Upper lobe of left lung (tissue), 6 donors: ENCODE measurements around the gene ISG15. TPM values are rescaled to one million over a fixed set of nuclear protein-coding genes. Genes with fewer than 3 reads are reported as not detected.
A peak's percentile ranks its signal among the peaks of the same experiment; 100 is the strongest.
"Not testable (repeated sequence)": the region's sequence is repeated elsewhere in the genome, so short reads cannot be mapped to it uniquely, and the experiment has no call there.

Experiments used
- ATAC-seq, 2 donors: fragments of 200-7000 bp; cut with Tn5 transposase; one replicate each; pipeline ENCODE4 v1.9.1; 2022; ENCODE audit warnings: mild to moderate bottlenecking in 2 of 2, moderate library complexity in 2 of 2; ENCODE audit not compliant: low FRiP score in 2 of 2
- DNase-seq, 2 donors: peaks; one replicate each; pipeline ENCODE4 v3.0.0-alpha.2; 2019 to 2020
- H3K27ac ChIP-seq, 4 donors: fragments of 200-600 bp; sonication (generic); one replicate each; pipeline ENCODE4 v1.5.1; 2016 to 2019
- H3K27me3 ChIP-seq, 4 donors: fragments of 200-600 bp; sonication (generic); one replicate each; pipeline ENCODE4 v1.5.1; 2017 to 2019
- H3K36me3 ChIP-seq, 4 donors: fragments of 200-600 bp; sonication (generic); one replicate each; pipeline ENCODE4 v1.5.1; 2016 to 2019
- H3K4me1 ChIP-seq, 4 donors: fragments of 200-600 bp; sonication (generic); one replicate each; pipeline ENCODE4 v1.5.1; 2018 to 2019
- H3K4me3 ChIP-seq, 4 donors: fragments of 200-600 bp; sonication (generic); one replicate each; pipeline ENCODE4 v1.5.1; 2017 to 2019; ENCODE audit warnings: mild to moderate bottlenecking in 2 of 4, moderate library complexity in 1 of 4
- H3K9me3 ChIP-seq, 4 donors: fragments of 200-600 bp; sonication (generic); one replicate each; pipeline ENCODE4 v1.5.1; 2018 to 2019
- EP300 ChIP-seq, 4 donors: sonication (generic); formaldehyde crosslinking; IDR thresholded peaks; one replicate each; pipeline ENCODE4 v1.5.1; 2017; ENCODE audit warnings: antibody characterized with exemption in 4 of 4, control low read depth in 2 of 4
- POLR2A ChIP-seq, 4 donors: fragments of 450-650 bp; IDR thresholded peaks; one replicate each; pipeline ENCODE4 v1.5.1; 2016 to 2017; ENCODE audit warnings: antibody characterized with exemption in 4 of 4, mild to moderate bottlenecking in 2 of 4
- POLR2AphosphoS5 ChIP-seq, 2 donors: sonication (generic); formaldehyde crosslinking; IDR thresholded peaks; one replicate each; pipeline ENCODE4 v1.5.1; 2017; ENCODE audit warnings: antibody characterized with exemption in 2 of 2
- WGBS, 2 donors: methylation state at CpG; one replicate each; pipeline ENCODE4 v1.1.5; 2017 to 2018; 5-methylcytosine and 5-hydroxymethylcytosine counted together
- total RNA-seq, 6 donors: library from RNA; depleted of rRNA in 4 of 6; stranded (reverse); fragments of >200 nt in 4 of 6; gene quantifications; one replicate each; pipeline versions ENCODE4 v1.1.0 to v1.2.1, GENCODE V29; 2016 to 2021
- TF ChIP-seq, protein P1 (sequence below), 6 experiments: fragments of 450-650 bp in 4 of 6; fragments of 200-600 bp in 2 of 6; sonication (generic) in 2 of 6; IDR thresholded peaks; one replicate each; pipeline ENCODE4 v1.5.1; 2016 to 2019; ENCODE audit warnings: antibody characterized with exemption in 6 of 6
- donor health status: DM: no; HTN: no; CAD: no; lungs with moderate emphysema.
- donor health status: DM: no; HTN: yes; CAD: no; lungs with severe emphysema.

The ISG15 gene
- total RNA-seq, 6 donors from 2014 or later = 32.5 to 180 (median 63.8) TPM

DNA sequence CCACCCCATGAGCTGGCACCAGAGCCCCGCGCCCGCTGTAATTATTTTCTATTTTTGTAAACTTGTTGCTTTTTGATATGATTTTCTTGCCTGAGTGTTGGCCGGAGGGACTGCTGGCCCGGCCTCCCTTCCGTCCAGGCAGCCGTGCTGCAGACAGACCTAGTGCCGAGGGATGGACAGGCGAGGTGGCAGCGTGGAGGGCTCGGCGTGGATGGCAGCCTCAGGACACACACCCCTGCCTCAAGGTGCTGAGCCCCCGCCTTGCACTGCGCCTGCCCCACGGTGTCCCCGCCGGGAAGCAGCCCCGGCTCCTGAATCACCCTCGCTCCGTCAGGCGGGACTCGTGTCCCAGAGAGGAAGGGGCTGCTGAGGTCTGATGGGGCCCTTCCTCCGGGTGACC lies 41.7 kb downstream of the ISG15 start:
- Histone ChIP-seq H3K27ac (no peak overlapping the region), H3K27me3 (peaks cover 0 to 20% (median 6%) of the 10 kb centered on the region in 4 donors), H3K4me1 (peaks cover 12 to 18% (median 15%) of the 10 kb centered on the region in 4 donors), H3K4me3 (no peak overlapping the region), H3K9me3 (no peaks in the 10 kb centered on the region), H3K36me3 (peaks cover 0 to 53% (median 40%) of the 10 kb centered on the region in 4 donors)
- TF ChIP-seq, protein P1, sequence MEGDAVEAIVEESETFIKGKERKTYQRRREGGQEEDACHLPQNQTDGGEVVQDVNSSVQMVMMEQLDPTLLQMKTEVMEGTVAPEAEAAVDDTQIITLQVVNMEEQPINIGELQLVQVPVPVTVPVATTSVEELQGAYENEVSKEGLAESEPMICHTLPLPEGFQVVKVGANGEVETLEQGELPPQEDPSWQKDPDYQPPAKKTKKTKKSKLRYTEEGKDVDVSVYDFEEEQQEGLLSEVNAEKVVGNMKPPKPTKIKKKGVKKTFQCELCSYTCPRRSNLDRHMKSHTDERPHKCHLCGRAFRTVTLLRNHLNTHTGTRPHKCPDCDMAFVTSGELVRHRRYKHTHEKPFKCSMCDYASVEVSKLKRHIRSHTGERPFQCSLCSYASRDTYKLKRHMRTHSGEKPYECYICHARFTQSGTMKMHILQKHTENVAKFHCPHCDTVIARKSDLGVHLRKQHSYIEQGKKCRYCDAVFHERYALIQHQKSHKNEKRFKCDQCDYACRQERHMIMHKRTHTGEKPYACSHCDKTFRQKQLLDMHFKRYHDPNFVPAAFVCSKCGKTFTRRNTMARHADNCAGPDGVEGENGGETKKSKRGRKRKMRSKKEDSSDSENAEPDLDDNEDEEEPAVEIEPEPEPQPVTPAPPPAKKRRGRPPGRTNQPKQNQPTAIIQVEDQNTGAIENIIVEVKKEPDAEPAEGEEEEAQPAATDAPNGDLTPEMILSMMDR (IDR thresholded peaks at IDR 0.05) = no peak
- no peak for TF ChIP-seq EP300 (IDR thresholded peaks at IDR 0.05)
- no peak for TF ChIP-seq POLR2AphosphoS5 (IDR thresholded peaks at IDR 0.05)
- no peak for TF ChIP-seq POLR2A (IDR thresholded peaks at IDR 0.05)
- peak in 1 of 2 donors; percentile 79 for DNase-seq
- 89 to 93% methylated on average over 11 to 23 of the region's 23 CpGs for WGBS, 2 donors
- ATAC-seq = no peak

DNA sequence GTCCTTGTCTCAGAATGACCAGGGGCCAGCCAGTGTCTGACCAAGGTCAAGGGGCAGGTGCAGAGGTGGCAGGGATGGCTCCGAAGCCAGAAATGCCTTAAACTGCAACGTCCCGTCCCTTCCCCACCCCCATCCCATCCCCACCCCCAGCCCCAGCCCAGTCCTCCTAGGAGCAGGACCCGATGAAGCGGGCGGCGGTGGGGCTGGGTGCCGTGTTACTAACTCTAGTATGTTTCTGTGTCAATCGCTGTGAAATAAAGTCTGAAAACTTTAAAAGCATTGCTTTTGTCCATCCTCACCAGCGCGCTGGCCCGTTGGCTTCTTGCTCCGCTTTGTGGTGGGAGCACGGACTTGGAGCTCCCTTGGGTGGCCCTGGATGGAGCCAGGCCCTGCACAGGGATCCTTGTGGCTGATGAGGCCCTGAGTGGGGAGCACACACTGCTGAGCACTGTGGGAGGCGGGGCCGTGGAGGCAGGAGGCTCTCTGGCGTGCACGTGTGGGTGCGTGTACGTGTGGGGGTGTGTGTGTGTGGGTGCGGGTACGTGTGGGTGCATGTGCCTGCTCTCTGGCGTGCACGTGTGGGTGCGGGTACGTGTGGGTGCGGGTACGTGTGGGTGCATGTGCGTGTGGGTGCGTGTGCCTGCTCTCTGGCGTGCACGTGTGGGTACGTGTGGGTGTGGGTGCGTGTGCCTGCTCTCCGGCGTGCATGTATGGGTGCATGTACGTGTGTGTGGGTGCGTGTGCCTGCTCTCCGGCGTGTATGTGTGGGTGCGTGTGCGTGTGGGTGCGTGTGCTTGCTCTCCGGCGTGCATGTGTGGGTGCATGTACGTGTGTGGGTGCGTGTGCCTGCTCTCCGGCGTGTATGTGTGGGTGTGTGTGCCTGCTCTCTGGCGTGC lies 42.8 kb downstream of the ISG15 start:
- ATAC-seq = no peak
- peaks cover 15 to 20% (median 19%) of the 10 kb centered on the region in 4 donors for H3K4me1 ChIP-seq
- peaks cover 0 to 31% (median 15%) of the 10 kb centered on the region in 4 donors for H3K27me3 ChIP-seq
- peak in 1 of 2 donors; percentile 75 for DNase-seq
- WGBS, 2 donors = 87 to 94% methylated on average over 35 to 48 of the region's 50 CpGs
- H3K4me3 ChIP-seq = no peak overlapping the region
- peaks cover 0 to 42% (median 31%) of the 10 kb centered on the region in 4 donors for H3K36me3 ChIP-seq
- no peak overlapping the region for H3K27ac ChIP-seq
- TF ChIP-seq POLR2AphosphoS5 (IDR thresholded peaks at IDR 0.05) = no peak
- no peak for TF ChIP-seq EP300 (IDR thresholded peaks at IDR 0.05)
- TF ChIP-seq, protein P1 (IDR thresholded peaks at IDR 0.05) = no peak
- no peak for TF ChIP-seq POLR2A (IDR thresholded peaks at IDR 0.05)
- no peaks in the 10 kb centered on the region for H3K9me3 ChIP-seq

DNA sequence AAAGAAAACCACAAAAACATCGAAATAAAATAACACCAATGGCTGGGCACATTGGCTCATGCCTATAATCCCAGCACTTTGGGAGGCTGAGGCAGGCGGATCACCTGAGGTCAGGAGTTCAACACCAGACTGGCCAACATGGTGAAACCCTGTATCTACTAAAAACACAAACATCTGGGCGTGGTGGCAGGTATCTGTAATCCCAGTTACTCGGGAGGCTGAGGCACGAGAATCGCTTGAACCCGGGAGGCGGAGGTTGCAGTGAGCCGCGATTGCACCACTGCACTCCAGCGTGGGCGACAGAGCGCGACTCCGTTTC lies 44.4 kb downstream of the ISG15 start:
- H3K4me3 ChIP-seq, H3K27ac ChIP-seq, DNase-seq, H3K9me3 ChIP-seq, ATAC-seq: not testable (repeated sequence)
- Histone ChIP-seq H3K27me3 (peaks cover 0 to 44% (median 24%) of the 10 kb centered on the region in 4 donors), H3K4me1 (peaks cover 15 to 28% (median 23%) of the 10 kb centered on the region in 4 donors), H3K36me3 (peaks cover 0 to 28% (median 19%) of the 10 kb centered on the region in 4 donors)
- 69 to 72% methylated on average over 14 to 15 of the region's 15 CpGs for WGBS, 2 donors

DNA sequence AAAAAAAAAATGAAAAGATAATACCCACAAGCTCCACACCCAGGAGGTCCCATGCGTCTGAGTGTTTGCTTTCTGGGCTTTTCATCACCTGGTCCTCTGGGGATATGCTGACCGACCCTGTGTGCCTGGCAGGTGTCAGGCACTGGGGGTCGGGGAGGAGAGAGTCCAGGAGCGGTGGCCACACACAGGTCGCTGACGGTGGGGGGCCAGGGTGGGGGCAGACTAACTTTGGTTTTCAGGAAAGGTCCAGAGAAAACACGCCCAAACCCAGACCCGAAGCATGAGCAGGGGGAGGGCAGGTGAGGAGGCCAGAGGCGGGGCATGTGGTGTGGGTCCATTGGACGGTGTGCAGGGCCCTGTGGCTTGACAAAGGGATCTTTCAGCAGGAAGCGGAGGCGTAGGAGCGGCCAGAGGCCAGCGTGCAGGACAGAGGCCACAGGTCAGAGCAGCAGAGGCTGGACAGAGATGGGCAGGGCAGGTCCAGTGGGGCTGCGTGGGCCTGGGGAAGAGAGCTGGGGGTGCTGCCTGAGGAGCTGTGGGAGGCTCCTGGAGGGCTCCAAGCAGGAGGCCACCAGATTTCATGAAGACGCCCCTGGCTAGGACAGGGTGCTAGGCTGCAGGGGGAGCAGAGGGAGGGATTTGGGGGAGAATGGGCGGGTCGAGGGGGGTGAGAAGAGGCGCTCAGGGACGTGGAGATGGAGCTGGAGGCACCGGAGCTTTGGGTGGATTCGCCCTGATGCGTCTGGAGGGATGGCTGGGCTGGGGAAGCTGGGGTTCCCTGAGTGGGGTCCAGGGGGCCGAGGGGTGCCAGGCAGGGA lies 45.0 kb downstream of the ISG15 start:
- no peak for TF ChIP-seq POLR2AphosphoS5 (IDR thresholded peaks at IDR 0.05)
- TF ChIP-seq EP300 (IDR thresholded peaks at IDR 0.05) = no peak
- TF ChIP-seq, protein P1 (IDR thresholded peaks at IDR 0.05) = no peak
- no peak for TF ChIP-seq POLR2A (IDR thresholded peaks at IDR 0.05)
- 16 to 22% methylated on average over 24 of the region's 24 CpGs for WGBS, 2 donors
- no peak overlapping the region for H3K27ac ChIP-seq
- peaks cover 15 to 30% (median 23%) of the 10 kb centered on the region in 4 donors for H3K4me1 ChIP-seq
- ATAC-seq (no peak), DNase-seq (peak in 1 of 2 donors; percentile 59)
- peaks cover 0 to 23% (median 14%) of the 10 kb centered on the region in 4 donors for H3K36me3 ChIP-seq
- H3K4me3 ChIP-seq = peak overlapping the region in 2 of 4 donors; percentile 59 to 67
- no peaks in the 10 kb centered on the region for H3K9me3 ChIP-seq
- H3K27me3 ChIP-seq = peaks cover 0 to 50% (median 26%) of the 10 kb centered on the region in 4 donors
